ENCODE results near the gene USP7. TPM values are rescaled to one million over a fixed set of nuclear protein-coding genes. Genes with fewer than 3 reads are reported as not detected.

Gene USP7
- polyA plus RNA-seq, 1 donor = 151 TPM

GRCh38 chr16:8901320-8901861 lies 62.3 kb downstream of the USP7 start:
- no peak for DNase-seq

DNA sequence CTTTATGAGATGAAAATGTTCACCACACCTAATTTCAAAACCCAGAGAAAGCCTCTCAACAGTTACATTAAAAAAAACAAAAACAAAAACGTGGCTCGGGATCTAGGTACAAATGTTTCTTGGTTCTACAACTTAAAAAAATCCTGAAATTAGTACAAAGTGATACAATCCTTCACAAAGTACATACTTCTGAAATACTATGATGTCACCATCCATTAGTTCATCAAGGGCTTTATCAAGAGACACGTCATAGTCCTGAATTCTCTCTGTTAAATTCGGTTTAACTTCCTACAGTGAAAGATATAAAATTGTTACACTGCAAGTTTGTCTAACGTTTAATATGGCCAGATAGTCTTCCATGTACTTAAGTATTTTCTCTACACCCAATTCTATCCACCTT lies 63.4 kb downstream of the USP7 start:
- no peak for DNase-seq

DNA sequence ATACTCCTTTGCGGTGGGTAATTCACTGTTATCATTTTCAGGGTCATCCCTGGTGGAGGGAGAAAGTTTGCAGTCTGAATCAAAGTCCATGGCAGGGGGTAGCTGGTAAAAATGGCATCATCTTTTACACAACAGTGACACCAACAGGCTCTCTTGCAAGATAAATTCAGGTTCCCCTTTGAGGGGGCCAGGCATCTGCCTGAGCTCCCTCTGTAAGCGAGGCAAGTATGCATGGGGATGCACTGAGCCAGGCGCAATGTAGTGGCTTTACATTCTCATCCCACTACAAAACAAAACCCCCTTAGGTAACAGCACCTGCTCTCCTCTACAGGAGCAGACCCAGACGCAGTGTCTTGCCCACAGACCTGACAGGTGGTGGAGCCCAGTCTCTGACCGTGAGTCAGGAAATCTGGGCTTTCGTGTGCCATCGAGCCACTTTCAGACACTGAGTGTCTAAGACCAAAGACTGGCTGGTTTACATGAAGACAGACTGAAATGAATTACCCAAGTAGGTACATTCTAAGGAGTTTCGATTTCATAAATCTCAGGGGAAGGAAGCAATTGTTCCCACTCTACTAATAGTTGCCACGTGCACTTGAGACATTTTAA lies 63.9 kb downstream of the USP7 start:
- no peak for DNase-seq

DNA sequence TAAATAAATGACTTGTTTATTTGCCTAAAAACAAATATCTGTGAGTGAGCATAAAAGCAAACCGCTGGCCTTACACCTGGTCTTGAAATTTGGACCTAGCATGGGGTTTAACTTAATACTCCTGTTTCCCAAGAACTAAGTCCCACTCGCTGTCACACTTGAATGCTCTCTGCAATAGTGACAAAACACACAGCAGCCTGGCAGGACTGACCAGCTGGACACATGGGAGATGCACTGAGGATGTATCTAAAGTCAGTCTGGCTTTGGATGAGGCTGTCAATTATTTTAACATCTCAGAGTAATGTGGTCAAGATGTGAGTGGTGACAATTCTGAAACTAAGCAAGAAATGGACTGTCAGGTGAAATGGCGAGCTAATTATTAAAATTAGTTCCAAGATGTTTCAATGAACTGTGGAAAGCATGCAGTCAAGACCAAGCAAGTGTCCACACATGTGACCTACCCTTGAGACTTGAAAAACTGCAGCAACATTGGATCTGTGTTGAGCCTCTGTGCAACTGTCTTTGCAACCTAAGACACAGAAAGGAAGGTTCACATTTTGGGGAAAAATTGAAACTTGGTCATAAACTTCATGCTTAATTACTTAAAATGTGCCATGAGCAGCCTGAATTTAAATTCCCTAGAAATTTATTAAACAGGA lies 64.9 kb downstream of the USP7 start:
- no peak for DNase-seq

DNA sequence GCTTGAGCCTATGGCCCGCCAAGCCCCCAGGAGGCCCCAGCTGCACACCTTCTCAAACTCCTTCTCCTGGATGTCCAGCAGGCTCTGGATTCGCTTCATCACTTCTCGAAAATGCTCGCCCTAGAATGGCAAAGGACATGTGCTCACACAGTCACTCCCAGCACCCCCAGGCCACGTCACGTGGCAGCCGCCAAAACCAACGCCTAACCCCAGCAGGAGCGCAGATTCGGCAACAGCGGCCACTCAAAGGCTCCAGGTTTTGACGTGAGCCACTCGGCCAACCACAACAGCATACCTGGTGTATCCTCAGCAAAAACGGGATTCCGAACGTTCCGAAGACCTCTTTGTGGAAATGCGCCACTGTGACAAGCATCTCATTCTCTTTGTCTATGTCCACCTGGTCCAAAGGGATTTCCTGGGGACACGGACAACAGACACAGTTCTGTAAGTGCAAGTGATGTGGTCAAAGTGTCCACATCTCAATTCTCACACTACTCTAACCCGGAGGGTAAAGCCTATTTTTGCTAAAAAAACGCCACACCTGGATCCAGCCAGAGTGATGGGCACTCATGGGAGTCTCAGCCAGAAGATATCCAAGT lies 68.9 kb downstream of the USP7 start:
- no peak for DNase-seq

DNA sequence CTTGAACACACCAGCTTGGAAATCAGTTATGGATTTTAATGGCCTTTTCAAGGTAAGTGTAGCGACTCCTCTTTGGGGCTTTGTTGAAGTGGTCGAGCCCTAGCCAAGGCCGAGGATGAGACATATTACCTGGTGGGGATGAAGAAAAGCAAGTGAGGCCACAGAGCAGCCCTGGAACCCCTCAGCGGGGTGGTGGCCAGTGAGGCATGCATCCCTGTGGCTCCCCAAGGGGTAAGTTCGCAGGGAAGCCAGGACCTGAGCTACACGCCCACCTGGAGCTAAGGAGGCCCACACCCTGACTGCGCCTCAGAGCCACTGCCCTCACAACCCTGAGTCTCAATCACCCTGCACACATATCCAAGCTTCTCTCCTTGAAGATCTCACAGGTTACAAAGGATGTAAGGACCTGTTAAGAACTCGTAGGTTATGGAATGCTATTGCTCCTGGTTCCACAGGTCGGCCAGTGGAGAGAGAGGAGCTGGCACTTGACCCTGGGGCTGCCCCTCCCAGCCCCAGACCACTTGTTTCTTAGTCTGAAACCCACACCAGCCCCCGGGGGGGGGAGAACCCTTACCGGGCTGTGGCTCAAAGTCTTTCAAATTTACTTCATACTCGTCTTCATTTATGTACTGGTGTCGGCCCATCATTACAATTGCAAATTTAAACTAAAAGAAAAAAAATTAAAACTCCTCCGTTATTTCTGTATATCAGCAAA lies 69.6 kb downstream of the USP7 start:
- no peak for DNase-seq

- no peak for DNase-seq
Measured at GRCh38 chr16:8893426-8893825, 70.3 kb downstream of the USP7 start.

DNA sequence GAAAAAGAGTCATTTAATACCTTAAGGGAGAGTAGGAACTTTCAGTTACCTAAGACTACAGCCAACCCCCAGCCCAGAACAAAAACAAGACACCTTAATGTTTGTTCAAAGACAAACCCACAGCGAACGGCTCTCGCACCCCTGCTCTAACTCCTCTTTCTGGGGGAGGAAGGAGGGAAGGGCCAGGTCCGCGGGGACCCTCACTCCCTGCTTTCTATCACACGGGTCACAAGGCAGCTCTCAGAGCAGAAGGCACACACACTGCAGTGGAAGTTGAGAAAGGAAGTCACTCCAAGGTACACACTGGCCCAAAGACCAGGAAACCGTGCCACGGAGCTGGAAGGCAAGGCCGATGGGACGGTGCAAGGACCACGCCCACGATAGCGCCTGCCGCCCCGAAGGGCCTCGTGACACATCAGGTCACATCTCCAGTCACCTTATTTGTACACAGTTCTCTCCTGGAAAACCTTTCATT lies 71.6 kb downstream of the USP7 start:
- DNase-seq = no peak

- no peak for DNase-seq
Measured at GRCh38 chr16:8890549-8890921, 73.2 kb downstream of the USP7 start.

DNA sequence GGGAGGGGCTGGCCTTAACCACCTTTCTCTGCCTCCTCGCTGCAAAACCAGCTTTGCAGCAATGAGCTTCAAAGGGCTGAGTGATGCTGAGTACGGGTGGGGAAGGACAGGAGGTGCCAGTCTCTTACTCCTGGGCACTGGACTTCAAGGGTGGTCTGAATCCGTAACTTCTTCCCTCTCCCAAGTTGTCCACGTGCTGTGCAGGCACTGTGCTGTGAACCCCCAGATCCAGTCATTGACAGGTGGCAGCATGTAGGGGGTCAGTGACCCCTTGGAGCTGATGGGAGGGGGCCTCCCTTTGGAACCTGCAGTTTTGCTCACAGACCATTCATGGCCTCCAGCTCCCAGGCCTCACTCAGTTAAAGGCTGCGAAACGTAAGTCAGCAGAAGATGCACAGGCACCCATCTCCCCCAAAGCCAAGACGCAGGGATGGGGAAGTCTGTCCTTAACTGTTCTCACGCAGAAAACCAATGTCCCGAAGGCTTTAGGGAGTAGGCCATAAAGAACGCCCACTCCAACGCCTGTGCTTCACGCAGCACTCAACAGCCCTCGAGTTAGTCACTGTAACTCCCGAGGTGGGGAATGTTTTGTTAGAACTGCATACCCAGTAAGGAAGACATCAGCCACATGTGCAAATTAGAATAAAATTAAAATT lies 73.7 kb downstream of the USP7 start:
- no peak for DNase-seq

GRCh38 chr16:8888951-8889892 lies 74.5 kb downstream of the USP7 start:
- DNase-seq = no peak

GRCh38 chr16:8887952-8888560 lies 75.7 kb downstream of the USP7 start:
- DNase-seq = no peak

GRCh38 chr16:8887431-8887765 lies 76.3 kb downstream of the USP7 start:
- no peak for DNase-seq

DNA sequence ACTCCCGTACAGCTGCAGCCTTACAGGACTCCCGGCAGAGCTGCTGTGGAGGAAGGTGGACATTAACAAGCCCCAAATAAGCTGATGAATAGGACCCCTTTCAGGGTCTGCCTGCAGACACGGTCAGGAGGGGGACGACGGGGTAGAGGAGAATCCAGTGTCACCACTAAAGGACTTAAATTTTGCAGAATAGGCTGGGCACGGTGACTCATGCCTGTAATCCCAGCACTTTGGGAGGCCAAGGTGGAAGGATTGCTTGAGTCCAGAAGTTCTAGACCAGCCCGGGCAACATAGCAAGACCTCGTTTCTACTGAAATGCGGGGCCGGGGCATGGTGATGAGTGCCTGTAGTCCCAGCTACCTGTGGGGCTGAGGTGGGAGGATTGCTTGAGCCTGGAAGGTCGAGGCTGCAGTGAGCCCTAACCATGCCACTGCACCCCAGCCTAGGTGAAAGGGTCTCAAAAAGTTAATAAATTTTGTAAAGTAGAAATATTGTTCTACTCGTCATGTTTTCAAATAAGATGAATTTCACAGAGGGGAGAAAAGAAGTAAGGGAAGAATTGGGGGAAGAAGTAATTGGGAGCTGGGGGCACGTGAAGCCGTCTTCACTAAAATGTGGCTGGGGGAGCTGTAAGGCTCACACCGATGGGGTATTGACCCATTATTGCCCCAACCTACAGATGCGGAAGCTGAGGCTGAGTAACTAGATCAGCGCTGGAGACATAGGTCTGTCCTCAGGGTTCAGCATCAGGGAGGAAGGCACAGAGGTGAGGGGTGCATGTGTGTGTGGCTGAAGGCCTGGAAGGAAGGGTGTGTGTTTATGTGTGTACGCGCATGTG lies 76.9 kb downstream of the USP7 start:
- no peak for DNase-seq

GRCh38 chr16:8885674-8886592 lies 77.8 kb downstream of the USP7 start:
- no peak for DNase-seq

DNA sequence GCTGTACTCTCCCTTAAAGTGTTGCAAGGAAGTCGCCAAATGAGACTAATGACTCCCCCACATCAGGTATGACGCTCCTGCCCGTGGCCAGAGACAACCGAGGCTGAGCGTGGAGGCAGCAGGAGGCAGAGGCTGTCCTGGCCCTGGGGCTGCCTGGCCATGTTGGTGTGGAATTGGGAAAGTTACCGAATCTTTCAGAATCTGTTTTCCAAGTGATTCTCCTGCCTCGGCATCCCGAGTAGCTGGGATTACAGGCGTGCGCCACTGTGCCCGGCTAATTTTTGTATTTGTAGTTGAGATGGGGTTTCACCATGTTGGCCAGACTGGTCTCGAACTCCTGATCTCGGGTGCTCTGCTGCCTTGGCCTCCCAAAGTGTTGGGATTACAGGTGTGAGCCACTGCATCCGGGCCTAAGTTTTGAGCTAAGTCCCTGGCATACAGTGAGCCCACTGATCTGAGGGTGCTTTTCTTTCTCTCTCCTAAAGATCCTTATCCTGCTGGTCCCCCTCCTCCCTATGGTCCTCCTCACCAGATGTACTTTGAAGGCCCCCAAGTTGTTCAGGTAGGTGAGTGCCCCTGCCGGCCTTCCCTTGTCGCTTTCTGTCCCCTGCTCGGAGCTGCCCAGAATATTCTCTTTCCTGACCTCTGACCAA lies 80.9 kb downstream of the USP7 start:
- DNase-seq = no peak

- DNase-seq = no peak
Measured at GRCh38 chr16:8882041-8882617, 81.6 kb downstream of the USP7 start, which contains the start of gene LITAFD. Gene LITAFD, plus strand, starts transcription at chr16:8882351. Its CDS starts 2,005 bp downstream, at chr16:8884356.
